Activated T-helper 1 cell treated with anti-CD3 and anti-CD28 coated beads, Interleukin-12 subunit alpha, Interleukin-12 subunit beta, Interleukin-2, Interleukin-4 antibody, amounts not matched to agents 30 ng/mL and 10 ng/mL and 1 ng/mL, durations not matched to agents 14 hours and 24 hours and 36 hours (primary cell): Measurements from ENCODE around the gene NUTM1. TPM values are rescaled to one million over a fixed set of nuclear protein-coding genes. Genes with fewer than 3 reads are reported as not detected.
"Not testable (repeated sequence)": the region's sequence is repeated elsewhere in the genome, so short reads cannot be mapped to it uniquely, and the experiment has no call there.

Experiments used
- DNase-seq: peaks from one replicate; pipeline ENCODE4 v3.0.0; 2021; ENCODE audit warnings: low spot score
- H3K27ac Mint-ChIP-seq: one replicate; pipeline ENCODE4 v1.8.0; 2021; ENCODE audit warnings: mild to moderate bottlenecking, mixed read lengths
- H3K27me3 Mint-ChIP-seq: one replicate; pipeline ENCODE4 v1.8.0; 2022; ENCODE audit warnings: mild to moderate bottlenecking, moderate library complexity, mixed read lengths; ENCODE audit not compliant: insufficient read depth
- H3K36me3 Mint-ChIP-seq: one replicate; pipeline ENCODE4 v1.8.0; 2021; ENCODE audit warnings: low read depth, mixed read lengths
- H3K4me1 Mint-ChIP-seq: one replicate; pipeline ENCODE4 v1.8.0; 2021; ENCODE audit warnings: low read depth, mixed read lengths
- H3K4me3 Mint-ChIP-seq: one replicate; pipeline ENCODE4 v1.8.0; 2021; ENCODE audit warnings: mild to moderate bottlenecking, moderate library complexity, mixed read lengths
- H3K9me3 Mint-ChIP-seq: one replicate; pipeline ENCODE4 v1.8.0; 2021; ENCODE audit warnings: mixed read lengths
- intact Hi-C: fragments of 100-400 bp; cut with micrococcal nuclease; formaldehyde crosslinking; loops from one replicate; pipeline ENCODE4 v1.15.1; 2024
- total RNA-seq: library from RNA; stranded (reverse); gene quantifications from 2 replicates; pipeline ENCODE4 v1.2.3, GENCODE V29; 2022

NUTM1 gene
- total RNA-seq, 1 donor from 2014 or later: not detected

- peaks cover 9% of the 10 kb centered on the region for H3K4me1 Mint-ChIP-seq
- no peaks in the 10 kb centered on the region for H3K27me3 Mint-ChIP-seq
- no peak overlapping the region for H3K4me3 Mint-ChIP-seq
- intact Hi-C loops: no loop called here
- peaks cover 6% of the 10 kb centered on the region for H3K36me3 Mint-ChIP-seq
- H3K27ac Mint-ChIP-seq: no peak overlapping the region
- H3K9me3 Mint-ChIP-seq: no peaks in the 10 kb centered on the region
- no peak for DNase-seq
Observed at GRCh38 chr15:34373951-34374350, 30.8 kb downstream of the NUTM1 start.

- no peak overlapping the region for H3K4me3 Mint-ChIP-seq
- no peak overlapping the region for H3K27ac Mint-ChIP-seq
- intact Hi-C loops: no loop called here
- no peaks in the 10 kb centered on the region for H3K9me3 Mint-ChIP-seq
- peaks cover 8% of the 10 kb centered on the region for H3K36me3 Mint-ChIP-seq
- no peak for DNase-seq
- no peaks in the 10 kb centered on the region for H3K27me3 Mint-ChIP-seq
- H3K4me1 Mint-ChIP-seq: peaks cover 7% of the 10 kb centered on the region
Observed at GRCh38 chr15:34374816-34375215, 31.7 kb downstream of the NUTM1 start.

GRCh38 chr15:34375541-34375940 lies 32.4 kb downstream of the NUTM1 start:
- H3K9me3 Mint-ChIP-seq, H3K27me3 Mint-ChIP-seq, intact Hi-C loops: not testable (repeated sequence)

GRCh38 chr15:34376856-34377255 lies 33.7 kb downstream of the NUTM1 start:
- Mint-ChIP-seq H3K36me3 (peaks cover 10% of the 10 kb centered on the region), H3K9me3 (no peaks in the 10 kb centered on the region), H3K27me3 (no peaks in the 10 kb centered on the region), H3K4me3 (no peak overlapping the region), H3K4me1 (no peaks in the 10 kb centered on the region), H3K27ac (no peak overlapping the region)
- DNase-seq: no peak
- intact Hi-C loops: no loop called here

More at GRCh38 chr15:34375541-34375940, 32.4 kb downstream of the NUTM1 start:
- not testable (repeated sequence) for H3K4me3 Mint-ChIP-seq, DNase-seq, H3K4me1 Mint-ChIP-seq, H3K27ac Mint-ChIP-seq
- peaks cover 10% of the 10 kb centered on the region for H3K36me3 Mint-ChIP-seq

- peaks cover 10% of the 10 kb centered on the region for H3K36me3 Mint-ChIP-seq
- H3K27ac Mint-ChIP-seq, H3K4me1 Mint-ChIP-seq, intact Hi-C loops, H3K27me3 Mint-ChIP-seq, H3K4me3 Mint-ChIP-seq, H3K9me3 Mint-ChIP-seq, DNase-seq: not testable (repeated sequence)
Observed at GRCh38 chr15:34380491-34380890, 37.4 kb downstream of the NUTM1 start.

GRCh38 chr15:34381829-34382521 lies 38.9 kb downstream of the NUTM1 start:
- peaks cover 10% of the 10 kb centered on the region for H3K36me3 Mint-ChIP-seq
- intact Hi-C loops, DNase-seq, H3K9me3 Mint-ChIP-seq, H3K27ac Mint-ChIP-seq, H3K27me3 Mint-ChIP-seq, H3K4me1 Mint-ChIP-seq, H3K4me3 Mint-ChIP-seq: not testable (repeated sequence)

GRCh38 chr15:34389594-34390086 lies 46.5 kb downstream of the NUTM1 start:
- H3K27ac Mint-ChIP-seq, H3K4me3 Mint-ChIP-seq, H3K9me3 Mint-ChIP-seq, H3K27me3 Mint-ChIP-seq, H3K4me1 Mint-ChIP-seq, DNase-seq, H3K36me3 Mint-ChIP-seq, intact Hi-C loops: not testable (repeated sequence)

GRCh38 chr15:34392981-34393380 lies 49.9 kb downstream of the NUTM1 start:
- H3K9me3 Mint-ChIP-seq, H3K27me3 Mint-ChIP-seq, H3K4me1 Mint-ChIP-seq, H3K4me3 Mint-ChIP-seq, H3K27ac Mint-ChIP-seq, H3K36me3 Mint-ChIP-seq, DNase-seq, intact Hi-C loops: not testable (repeated sequence)

GRCh38 chr15:34397637-34398259 lies 54.6 kb downstream of the NUTM1 start:
- H3K4me1 Mint-ChIP-seq, H3K27ac Mint-ChIP-seq, H3K4me3 Mint-ChIP-seq, H3K9me3 Mint-ChIP-seq, H3K36me3 Mint-ChIP-seq, H3K27me3 Mint-ChIP-seq, DNase-seq, intact Hi-C loops: not testable (repeated sequence)

GRCh38 chr15:34403160-34403598 lies 60.1 kb downstream of the NUTM1 start:
- intact Hi-C loops, H3K4me3 Mint-ChIP-seq, H3K27ac Mint-ChIP-seq, DNase-seq, H3K36me3 Mint-ChIP-seq, H3K9me3 Mint-ChIP-seq, H3K4me1 Mint-ChIP-seq, H3K27me3 Mint-ChIP-seq: not testable (repeated sequence)

- H3K9me3 Mint-ChIP-seq, H3K36me3 Mint-ChIP-seq, H3K4me3 Mint-ChIP-seq, H3K4me1 Mint-ChIP-seq, H3K27ac Mint-ChIP-seq, intact Hi-C loops, DNase-seq, H3K27me3 Mint-ChIP-seq: not testable (repeated sequence)
Observed at GRCh38 chr15:34403899-34404298, 60.8 kb downstream of the NUTM1 start.
